A549 treated with AZD9567 at 1 μM for 4 hours (cell line): Measurements from ENCODE around the gene ESYT2. TPM values are rescaled to one million over a fixed set of nuclear protein-coding genes. Genes with fewer than 3 reads are reported as not detected.

ENCODE experiments used
- total RNA-seq: library from RNA; stranded (reverse); fragments of 200-300 nt; extraction: Qiagen RNA extraction; gene quantifications from 5 replicates; pipeline ENCODE4 v1.2.3, GENCODE V29; 2022; ENCODE audit not compliant: insufficient read depth

The ESYT2 gene, protein sequence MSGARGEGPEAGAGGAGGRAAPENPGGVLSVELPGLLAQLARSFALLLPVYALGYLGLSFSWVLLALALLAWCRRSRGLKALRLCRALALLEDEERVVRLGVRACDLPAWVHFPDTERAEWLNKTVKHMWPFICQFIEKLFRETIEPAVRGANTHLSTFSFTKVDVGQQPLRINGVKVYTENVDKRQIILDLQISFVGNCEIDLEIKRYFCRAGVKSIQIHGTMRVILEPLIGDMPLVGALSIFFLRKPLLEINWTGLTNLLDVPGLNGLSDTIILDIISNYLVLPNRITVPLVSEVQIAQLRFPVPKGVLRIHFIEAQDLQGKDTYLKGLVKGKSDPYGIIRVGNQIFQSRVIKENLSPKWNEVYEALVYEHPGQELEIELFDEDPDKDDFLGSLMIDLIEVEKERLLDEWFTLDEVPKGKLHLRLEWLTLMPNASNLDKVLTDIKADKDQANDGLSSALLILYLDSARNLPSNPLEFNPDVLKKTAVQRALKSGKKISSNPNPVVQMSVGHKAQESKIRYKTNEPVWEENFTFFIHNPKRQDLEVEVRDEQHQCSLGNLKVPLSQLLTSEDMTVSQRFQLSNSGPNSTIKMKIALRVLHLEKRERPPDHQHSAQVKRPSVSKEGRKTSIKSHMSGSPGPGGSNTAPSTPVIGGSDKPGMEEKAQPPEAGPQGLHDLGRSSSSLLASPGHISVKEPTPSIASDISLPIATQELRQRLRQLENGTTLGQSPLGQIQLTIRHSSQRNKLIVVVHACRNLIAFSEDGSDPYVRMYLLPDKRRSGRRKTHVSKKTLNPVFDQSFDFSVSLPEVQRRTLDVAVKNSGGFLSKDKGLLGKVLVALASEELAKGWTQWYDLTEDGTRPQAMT
- 68.5 to 95.3 TPM (median 91.8 TPM) in 5 replicates for total RNA-seq

DNA sequence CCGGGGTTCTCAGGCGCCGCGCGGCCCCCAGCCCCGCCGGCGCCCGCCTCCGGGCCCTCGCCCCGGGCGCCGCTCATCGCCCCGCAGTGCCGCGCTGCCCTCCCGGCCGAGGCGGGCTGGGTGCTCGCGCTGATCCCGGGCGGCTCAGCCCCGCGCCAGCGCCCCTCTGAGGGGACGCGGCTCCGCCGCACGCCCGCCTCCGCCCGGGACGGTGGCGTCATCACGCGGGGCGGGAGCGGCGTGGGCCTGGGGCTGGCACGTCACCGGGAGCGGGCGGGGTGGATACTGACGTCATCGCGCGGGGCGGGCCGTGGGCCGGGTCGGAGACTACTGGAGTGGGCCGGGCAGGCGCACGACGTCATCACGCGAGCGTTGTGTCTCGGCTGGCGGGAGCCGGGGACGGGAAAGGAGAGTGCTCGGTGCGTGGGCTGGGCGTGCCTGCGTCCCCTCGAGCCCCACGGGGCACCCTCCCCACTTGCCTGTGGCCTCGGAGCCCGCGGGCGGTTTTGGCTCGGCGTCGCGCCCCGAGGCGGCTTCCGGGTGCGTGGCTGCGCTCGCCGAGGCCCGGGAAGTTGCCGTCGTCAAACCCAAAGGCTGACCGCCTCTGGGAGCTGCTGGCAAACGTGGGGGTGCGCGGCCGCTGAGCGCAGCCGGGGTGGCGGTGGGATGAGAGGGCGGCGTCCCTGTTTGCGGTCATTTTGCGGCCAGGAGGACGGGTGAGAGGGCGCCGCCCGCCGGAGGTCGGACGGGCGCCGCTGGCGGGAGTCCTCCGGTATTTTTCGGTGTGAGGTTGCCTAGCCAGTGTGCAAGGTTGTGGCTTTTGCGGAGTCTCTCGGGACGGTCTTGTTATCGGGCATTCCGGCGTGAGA lies at the start of gene ESYT2:
ESYT2 (minus strand) TSS at position 168 of the 869 bp plus-strand sequence; CDS start at position 77, 91 bp downstream.

DNA sequence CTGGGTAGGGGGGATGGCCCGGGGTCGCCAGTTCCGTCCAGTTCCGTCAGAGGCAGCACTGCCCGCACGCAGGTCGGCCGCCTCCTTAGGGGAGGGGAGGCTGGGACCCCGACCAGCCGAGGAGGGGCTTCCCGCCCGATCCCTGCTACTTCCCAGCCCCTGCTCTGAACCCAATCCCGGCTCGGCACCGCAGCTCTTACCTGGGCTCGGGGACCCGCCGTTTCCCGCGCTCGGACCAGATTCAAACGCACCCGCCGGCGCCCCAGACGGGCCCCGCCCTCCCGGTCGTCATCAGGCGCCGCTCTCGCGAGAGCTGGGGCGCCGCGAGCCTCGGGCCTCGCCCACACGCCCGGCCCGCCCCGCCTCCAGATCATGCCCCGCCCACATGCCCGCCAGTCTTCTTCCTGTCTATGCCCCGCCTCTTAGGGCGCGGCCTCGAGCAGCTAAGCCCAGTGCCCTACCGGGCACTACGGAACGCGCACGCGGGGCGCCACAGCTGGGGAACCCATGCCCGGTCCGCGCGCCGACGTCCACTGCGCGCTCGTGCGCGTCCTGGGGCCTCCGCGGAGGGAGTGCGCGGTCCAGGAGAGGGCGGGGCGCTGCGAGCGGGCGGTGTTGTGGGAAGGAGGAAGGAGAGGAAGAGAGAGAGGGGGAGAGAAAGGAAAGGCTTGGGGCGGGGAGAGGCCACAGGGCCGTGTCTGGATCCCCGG lies 124.6 kb downstream of the ESYT2 start, which contains the start of gene NCAPG2:
NCAPG2 (minus strand) TSS at position 281 of the 710 bp plus-strand sequence. CDS start 2,905 bp downstream, outside the sequence.

Other genes with a start within 250 kb of the ESYT2 start
- 0.65 to 1.2 TPM (median 0.99 TPM) in 5 replicates for gene PTPRN2, start 241.7 kb downstream of the ESYT2 start, total RNA-seq
- gene NCAPG2, start 124.7 kb downstream of the ESYT2 start, total RNA-seq: 31.7 to 39.7 TPM (median 36.6 TPM) in 5 replicates
- gene DYNC2I1, start 27.0 kb upstream of the ESYT2 start, total RNA-seq: 11.9 to 16.9 TPM (median 13.1 TPM) in 5 replicates